Measurements from ENCODE around the gene PLTP. TPM values are rescaled to one million over a fixed set of nuclear protein-coding genes. Genes with fewer than 3 reads are reported as not detected.

The PLTP gene
- total RNA-seq, 1 donor from 2014 or later = 96.5 TPM

GRCh38 chr20:45949542-45950329 is 37.8 kb upstream of the PLTP start:
- Mint-ChIP-seq H3K27me3 (no peaks in the 10 kb centered on the region), H3K9me3 (no peaks in the 10 kb centered on the region), H3K36me3 (peaks cover 4% of the 10 kb centered on the region), H3K4me3 (no peak overlapping the region), H3K4me1 (ENCODE audit: unreplicated experiment) (no peaks in the 10 kb centered on the region), H3K27ac (peak overlapping the region; percentile 37)
- no peak for TF ChIP-seq CTCF (conservative IDR thresholded peaks at IDR 0.05)
- no peak for DNase-seq (ENCODE audit: extremely low spot score, unreplicated experiment)

- Mint-ChIP-seq H3K4me1 (ENCODE audit: unreplicated experiment) (no peaks in the 10 kb centered on the region), H3K36me3 (peaks cover 8% of the 10 kb centered on the region), H3K27me3 (no peaks in the 10 kb centered on the region), H3K9me3 (no peaks in the 10 kb centered on the region), H3K27ac (peak overlapping the region; percentile 37), H3K4me3 (no peak overlapping the region)
- TF ChIP-seq CTCF (conservative IDR thresholded peaks at IDR 0.05) = no peak
- no peak for DNase-seq (ENCODE audit: extremely low spot score, unreplicated experiment)
Observed at GRCh38 chr20:45948742-45949541, 37.0 kb upstream of the PLTP start.

- no peak for TF ChIP-seq CTCF (conservative IDR thresholded peaks at IDR 0.05)
- H3K9me3 Mint-ChIP-seq = no peaks in the 10 kb centered on the region
- H3K27me3 Mint-ChIP-seq = no peaks in the 10 kb centered on the region
- no peak for DNase-seq (ENCODE audit: extremely low spot score, unreplicated experiment)
- H3K27ac Mint-ChIP-seq = no peak overlapping the region
- no peak overlapping the region for H3K4me3 Mint-ChIP-seq
- no peaks in the 10 kb centered on the region for H3K4me1 Mint-ChIP-seq (ENCODE audit: unreplicated experiment)
- peaks cover 10% of the 10 kb centered on the region for H3K36me3 Mint-ChIP-seq
Observed at GRCh38 chr20:45948261-45948733, 36.3 kb upstream of the PLTP start.

GRCh38 chr20:45947110-45947866 is 35.3 kb upstream of the PLTP start:
- no peak for TF ChIP-seq CTCF (conservative IDR thresholded peaks at IDR 0.05)
- Mint-ChIP-seq H3K27ac (no peak overlapping the region), H3K4me3 (no peak overlapping the region), H3K36me3 (peaks cover 10% of the 10 kb centered on the region), H3K4me1 (ENCODE audit: unreplicated experiment) (no peaks in the 10 kb centered on the region), H3K9me3 (no peaks in the 10 kb centered on the region), H3K27me3 (no peaks in the 10 kb centered on the region)
- DNase-seq (ENCODE audit: extremely low spot score, unreplicated experiment) = no peak

- Mint-ChIP-seq H3K27ac (no peak overlapping the region), H3K4me1 (ENCODE audit: unreplicated experiment) (no peaks in the 10 kb centered on the region), H3K36me3 (peaks cover 5% of the 10 kb centered on the region), H3K4me3 (no peak overlapping the region), H3K27me3 (no peaks in the 10 kb centered on the region), H3K9me3 (no peaks in the 10 kb centered on the region)
- DNase-seq (ENCODE audit: extremely low spot score, unreplicated experiment) = no peak
- TF ChIP-seq CTCF (conservative IDR thresholded peaks at IDR 0.05) = no peak
Observed at GRCh38 chr20:45946149-45946970, 34.4 kb upstream of the PLTP start.

All from type B pancreatic cell (in vitro differentiated cells).